ENCODE results near the gene OPHN1. TPM values are rescaled to one million over a fixed set of nuclear protein-coding genes. Genes with fewer than 3 reads are reported as not detected.
"Not testable (repeated sequence)": the region's sequence is repeated elsewhere in the genome, so short reads cannot be mapped to it uniquely, and the experiment has no call there.

Gene OPHN1
- total RNA-seq, 6 donors from 2014 or later: 10.0 to 40.9 (median 10.8) TPM

DNA sequence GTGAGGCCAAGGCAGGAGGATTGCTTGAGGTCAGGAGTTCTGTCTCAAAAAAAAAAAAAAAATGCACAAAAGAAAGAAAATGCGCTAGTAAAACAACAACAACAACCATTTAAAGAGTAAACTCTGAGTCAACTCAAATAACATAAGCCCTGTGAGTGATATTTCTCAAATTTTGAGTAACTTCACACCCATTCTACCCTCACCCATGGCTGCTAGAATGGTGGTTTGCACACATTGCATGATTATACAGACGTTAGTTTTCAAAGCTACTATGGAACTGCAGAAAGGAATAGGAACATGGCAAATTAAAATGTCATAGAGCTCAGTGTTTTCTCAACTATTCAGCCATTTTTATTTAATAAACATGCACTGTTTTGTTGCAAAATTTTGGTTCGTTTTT is 145.9 kb downstream of the OPHN1 start:
- H3K9me3 ChIP-seq: no peaks in the 10 kb centered on the region
- DNase-seq (no peak), ATAC-seq (ENCODE audit: low FRiP score in 2 of 2) (no peak)
- TF ChIP-seq POLR2AphosphoS5 (IDR thresholded peaks at IDR 0.05) (no peak), POLR2A (IDR thresholded peaks at IDR 0.05) (no peak), EP300 (IDR thresholded peaks at IDR 0.05) (no peak)
- TF ChIP-seq, protein P1, sequence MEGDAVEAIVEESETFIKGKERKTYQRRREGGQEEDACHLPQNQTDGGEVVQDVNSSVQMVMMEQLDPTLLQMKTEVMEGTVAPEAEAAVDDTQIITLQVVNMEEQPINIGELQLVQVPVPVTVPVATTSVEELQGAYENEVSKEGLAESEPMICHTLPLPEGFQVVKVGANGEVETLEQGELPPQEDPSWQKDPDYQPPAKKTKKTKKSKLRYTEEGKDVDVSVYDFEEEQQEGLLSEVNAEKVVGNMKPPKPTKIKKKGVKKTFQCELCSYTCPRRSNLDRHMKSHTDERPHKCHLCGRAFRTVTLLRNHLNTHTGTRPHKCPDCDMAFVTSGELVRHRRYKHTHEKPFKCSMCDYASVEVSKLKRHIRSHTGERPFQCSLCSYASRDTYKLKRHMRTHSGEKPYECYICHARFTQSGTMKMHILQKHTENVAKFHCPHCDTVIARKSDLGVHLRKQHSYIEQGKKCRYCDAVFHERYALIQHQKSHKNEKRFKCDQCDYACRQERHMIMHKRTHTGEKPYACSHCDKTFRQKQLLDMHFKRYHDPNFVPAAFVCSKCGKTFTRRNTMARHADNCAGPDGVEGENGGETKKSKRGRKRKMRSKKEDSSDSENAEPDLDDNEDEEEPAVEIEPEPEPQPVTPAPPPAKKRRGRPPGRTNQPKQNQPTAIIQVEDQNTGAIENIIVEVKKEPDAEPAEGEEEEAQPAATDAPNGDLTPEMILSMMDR (IDR thresholded peaks at IDR 0.05): no peak
- H3K27ac ChIP-seq: no peak overlapping the region
- no peaks in the 10 kb centered on the region for H3K27me3 ChIP-seq
- 64 to 84% methylated on average over 3 of the region's 3 CpGs for WGBS, 2 donors
- no peak overlapping the region for H3K4me3 ChIP-seq
- no peaks in the 10 kb centered on the region for H3K36me3 ChIP-seq
- no peaks in the 10 kb centered on the region for H3K4me1 ChIP-seq

DNA sequence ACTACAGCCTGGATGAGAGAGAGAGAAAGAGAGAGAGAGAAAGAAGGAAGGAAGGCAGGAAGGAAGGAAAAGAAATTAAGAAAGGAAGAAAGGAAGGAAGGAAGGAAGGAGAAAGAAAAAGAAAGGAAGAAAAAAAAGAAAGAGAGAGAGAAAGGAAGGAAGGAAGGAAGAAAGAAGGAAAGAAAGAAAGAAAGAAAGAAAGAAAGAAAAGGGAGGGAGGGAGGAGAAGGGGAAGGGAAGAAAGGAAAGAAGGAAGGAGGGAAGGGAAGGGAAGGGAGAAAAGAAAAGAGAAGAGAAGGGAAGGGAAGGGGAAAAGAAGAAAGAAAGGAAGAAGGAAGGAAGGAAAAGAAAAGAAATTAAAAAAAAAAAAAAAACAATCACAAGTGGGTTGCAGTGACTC is 146.3 kb downstream of the OPHN1 start:
- H3K36me3 ChIP-seq: no peaks in the 10 kb centered on the region
- TF ChIP-seq EP300 (IDR thresholded peaks at IDR 0.05) (no peak), POLR2A (IDR thresholded peaks at IDR 0.05) (no peak), POLR2AphosphoS5 (IDR thresholded peaks at IDR 0.05) (no peak)
- TF ChIP-seq, protein P1 (IDR thresholded peaks at IDR 0.05): no peak
- DNase-seq (no peak), ATAC-seq (ENCODE audit: low FRiP score in 2 of 2) (no peak)
- H3K27me3 ChIP-seq: no peaks in the 10 kb centered on the region
- no peaks in the 10 kb centered on the region for H3K4me1 ChIP-seq
- no peak overlapping the region for H3K27ac ChIP-seq
- H3K9me3 ChIP-seq: no peaks in the 10 kb centered on the region
- no peak overlapping the region for H3K4me3 ChIP-seq

DNA sequence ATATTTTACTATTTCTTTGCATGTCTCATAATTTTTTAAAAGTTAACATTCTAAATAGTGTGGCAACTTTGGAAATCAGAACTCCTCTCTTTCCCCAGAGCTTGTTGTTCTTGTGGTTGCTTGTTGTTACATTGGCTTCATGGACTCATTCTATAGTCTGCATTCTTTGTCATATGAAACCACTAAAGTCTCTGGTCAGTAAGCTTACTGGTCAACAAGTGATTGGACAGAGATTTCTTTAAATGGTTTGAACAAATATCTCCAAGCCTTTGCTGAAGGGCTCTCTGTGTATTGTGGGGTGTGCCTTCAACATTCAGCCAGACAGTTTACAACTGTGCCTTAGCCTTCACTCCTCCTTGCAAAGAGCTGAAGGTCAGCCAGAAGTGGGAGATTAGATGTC is 147.2 kb downstream of the OPHN1 start:
- DNase-seq (no peak), ATAC-seq (ENCODE audit: low FRiP score in 2 of 2) (no peak)
- Histone ChIP-seq H3K36me3 (no peaks in the 10 kb centered on the region), H3K4me3 (no peak overlapping the region), H3K27ac (no peak overlapping the region), H3K9me3 (no peaks in the 10 kb centered on the region), H3K27me3 (no peaks in the 10 kb centered on the region), H3K4me1 (no peaks in the 10 kb centered on the region)
- TF ChIP-seq, protein P1 (IDR thresholded peaks at IDR 0.05): no peak
- TF ChIP-seq POLR2A (IDR thresholded peaks at IDR 0.05): no peak
- TF ChIP-seq EP300 (IDR thresholded peaks at IDR 0.05): no peak
- TF ChIP-seq POLR2AphosphoS5 (IDR thresholded peaks at IDR 0.05): no peak

DNA sequence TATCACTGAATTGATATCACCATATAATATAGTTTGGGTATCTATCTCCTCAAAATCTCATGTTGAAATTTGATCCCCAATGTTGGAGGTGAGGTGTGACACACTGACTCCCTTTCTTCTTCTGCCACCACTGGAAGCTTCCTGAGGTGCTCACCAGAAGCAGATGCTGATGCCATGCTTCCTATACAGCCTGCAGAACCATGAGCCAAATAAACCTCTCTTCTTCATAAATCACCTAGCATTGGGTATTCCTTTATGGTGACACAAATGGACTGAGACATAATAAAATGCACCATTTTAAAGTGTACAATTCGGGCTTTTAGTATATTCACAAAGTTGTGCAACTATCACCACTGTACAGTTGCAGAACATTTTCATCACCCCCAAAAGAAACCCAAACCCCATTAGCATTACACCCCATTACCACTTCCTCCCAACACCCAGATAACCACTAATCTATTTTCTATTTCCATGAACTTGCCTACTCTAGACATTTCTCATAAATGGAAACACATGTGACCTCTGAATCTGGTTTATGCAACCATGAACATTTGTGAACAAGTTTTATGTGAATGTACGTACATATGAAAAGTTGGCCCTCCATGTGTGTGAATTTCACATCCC is 148.9 kb downstream of the OPHN1 start:
- Histone ChIP-seq H3K27me3 (no peaks in the 10 kb centered on the region), H3K4me1 (no peaks in the 10 kb centered on the region), H3K36me3 (no peaks in the 10 kb centered on the region), H3K4me3 (no peak overlapping the region), H3K9me3 (no peaks in the 10 kb centered on the region), H3K27ac (no peak overlapping the region)
- DNase-seq (no peak), ATAC-seq (ENCODE audit: low FRiP score in 2 of 2) (no peak)
- WGBS, 2 donors: 70 to 91% methylated on average over 2 of the region's 2 CpGs
- TF ChIP-seq, protein P1 (IDR thresholded peaks at IDR 0.05): no peak
- TF ChIP-seq EP300 (IDR thresholded peaks at IDR 0.05) (no peak), POLR2AphosphoS5 (IDR thresholded peaks at IDR 0.05) (no peak), POLR2A (IDR thresholded peaks at IDR 0.05) (no peak)

DNA sequence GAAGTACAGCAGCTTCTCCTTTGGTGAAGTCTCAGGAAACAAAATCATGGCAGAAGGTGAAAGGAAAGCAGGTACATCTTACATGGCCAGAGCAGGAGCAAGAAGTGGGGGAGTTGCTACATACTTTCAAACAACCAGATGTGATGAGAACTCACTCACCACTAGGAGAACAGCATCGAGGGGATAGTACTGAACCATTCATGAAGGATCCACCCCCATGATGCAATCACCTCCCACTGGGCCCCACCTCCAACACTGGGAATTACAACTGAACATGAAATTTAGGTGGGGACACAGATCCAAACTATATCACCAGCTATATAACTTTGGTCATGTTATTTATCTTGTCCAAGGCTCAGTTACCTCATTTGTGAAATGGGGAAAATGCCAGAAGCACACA is 159.4 kb downstream of the OPHN1 start:
- no peaks in the 10 kb centered on the region for H3K9me3 ChIP-seq
- ATAC-seq (ENCODE audit: low FRiP score in 2 of 2): no peak
- H3K4me1 ChIP-seq: no peaks in the 10 kb centered on the region
- 31 to 50% methylated on average over 1 of the region's 1 CpG for WGBS, 2 donors
- no peak overlapping the region for H3K4me3 ChIP-seq
- no peak for DNase-seq
- TF ChIP-seq POLR2A (IDR thresholded peaks at IDR 0.05) (no peak), EP300 (IDR thresholded peaks at IDR 0.05) (no peak), POLR2AphosphoS5 (IDR thresholded peaks at IDR 0.05) (no peak)
- H3K27me3 ChIP-seq: no peaks in the 10 kb centered on the region
- no peaks in the 10 kb centered on the region for H3K36me3 ChIP-seq
- no peak overlapping the region for H3K27ac ChIP-seq

DNA sequence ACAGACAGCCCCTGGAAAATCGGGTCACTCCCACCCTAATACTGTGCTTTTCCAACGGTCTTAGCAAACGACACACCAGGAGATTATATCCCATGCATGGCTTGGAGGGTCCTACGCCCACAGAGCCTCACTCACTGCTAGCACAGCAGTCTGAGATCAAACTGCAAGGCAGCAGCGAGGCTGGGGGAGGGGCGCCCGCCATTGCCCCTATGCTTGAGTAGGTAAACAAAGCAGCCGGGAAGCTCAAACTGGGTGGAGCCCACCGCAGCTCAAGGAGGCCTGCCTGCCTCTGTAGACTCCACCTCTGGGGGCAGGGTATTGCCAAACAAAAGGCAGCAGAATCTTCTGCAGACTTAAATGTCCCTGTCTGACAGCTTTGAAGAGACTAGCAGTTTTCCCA is 168.5 kb downstream of the OPHN1 start:
- peak in 1 of 2 donors; percentile 29 for DNase-seq
- 79 to 100% methylated on average over 2 to 9 of the region's 9 CpGs for WGBS, 2 donors
- H3K4me1 ChIP-seq; ATAC-seq (ENCODE audit: low FRiP score in 2 of 2); H3K4me3 ChIP-seq; H3K9me3 ChIP-seq; H3K27me3 ChIP-seq; H3K27ac ChIP-seq; H3K36me3 ChIP-seq: not testable (repeated sequence)

All from upper lobe of left lung (tissue), 6 donors.